Glutamatergic neuron (in vitro differentiated cells): ENCODE results near the gene OSBPL6. TPM values are rescaled to one million over a fixed set of nuclear protein-coding genes. Genes with fewer than 3 reads are reported as not detected.
"Not testable (repeated sequence)": the region's sequence is repeated elsewhere in the genome, so short reads cannot be mapped to it uniquely, and the experiment has no call there.

Experiments used
- DNase-seq: peaks from one replicate; pipeline ENCODE4 v3.0.0; 2022
- H3K27ac Mint-ChIP-seq: one replicate; pipeline ENCODE4 v1.8.0; 2020; ENCODE audit warnings: mild to moderate bottlenecking, mixed read lengths, inconsistent platforms; ENCODE audit not compliant: unreplicated experiment
- H3K27me3 Mint-ChIP-seq: one replicate; pipeline ENCODE4 v1.8.0; 2020; ENCODE audit warnings: mild to moderate bottlenecking, moderate library complexity, mixed read lengths, inconsistent platforms; ENCODE audit not compliant: unreplicated experiment
- H3K36me3 Mint-ChIP-seq: one replicate; pipeline ENCODE4 v1.8.0; 2020; ENCODE audit warnings: mild to moderate bottlenecking, mixed read lengths, inconsistent platforms; ENCODE audit not compliant: unreplicated experiment
- H3K4me1 Mint-ChIP-seq: one replicate; pipeline ENCODE4 v1.8.0; 2020; ENCODE audit warnings: mild to moderate bottlenecking, low read depth, mixed read lengths, inconsistent platforms; ENCODE audit not compliant: unreplicated experiment
- H3K4me3 Mint-ChIP-seq: one replicate; pipeline ENCODE4 v1.8.0; 2020; ENCODE audit warnings: mild to moderate bottlenecking, mixed read lengths, inconsistent platforms; ENCODE audit not compliant: unreplicated experiment
- H3K9me3 Mint-ChIP-seq: one replicate; pipeline ENCODE4 v1.8.0; 2020; ENCODE audit warnings: mild to moderate bottlenecking, moderate library complexity, mixed read lengths, inconsistent platforms; ENCODE audit not compliant: unreplicated experiment
- CTCF ChIP-seq: fragments of 200-600 bp; sonication (generic); IDR thresholded peaks from one replicate; pipeline ENCODE4 v1.5.0; 2021; ENCODE audit not compliant: partially characterized antibody, unreplicated experiment
- total RNA-seq: library from RNA; stranded (reverse); fragmentation: NEBNext Ultra II Directional; extraction: Animal tissue kit (Norgen Biotek cat#: 25700); gene quantifications from one replicate; pipeline ENCODE4 v1.2.1, GENCODE V29; 2021; ENCODE audit not compliant: unreplicated experiment

Gene OSBPL6
- total RNA-seq, 1 donor from 2014 or later: 14.4 TPM

GRCh38 chr2:178163911-178164310 is 30.4 kb upstream of the OSBPL6 start:
- H3K27me3 Mint-ChIP-seq: no peaks in the 10 kb centered on the region
- TF ChIP-seq CTCF: no peak
- no peak overlapping the region for H3K27ac Mint-ChIP-seq
- H3K9me3 Mint-ChIP-seq: no peaks in the 10 kb centered on the region
- no peaks in the 10 kb centered on the region for H3K4me1 Mint-ChIP-seq
- H3K4me3 Mint-ChIP-seq: no peak overlapping the region
- no peaks in the 10 kb centered on the region for H3K36me3 Mint-ChIP-seq
- no peak for DNase-seq

DNA sequence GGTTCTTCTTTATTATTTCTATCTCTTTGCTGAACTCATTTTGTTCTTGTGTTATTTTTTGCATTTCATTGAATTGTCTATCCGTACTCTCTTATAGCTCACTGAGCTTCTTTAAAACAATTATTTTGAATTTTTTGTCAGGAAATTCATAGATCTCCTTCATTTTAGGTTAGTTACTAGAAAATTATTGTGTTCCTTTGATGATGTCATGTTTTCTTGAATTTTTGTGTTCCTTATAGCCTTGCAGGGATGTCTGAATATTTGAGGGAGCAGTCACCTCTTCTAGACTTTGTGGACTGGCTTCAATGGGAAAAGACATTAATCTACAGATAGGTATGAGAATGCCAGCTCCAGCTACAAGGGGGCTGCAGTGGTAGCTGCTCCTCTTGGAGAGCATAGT is 20.7 kb upstream of the OSBPL6 start:
- TF ChIP-seq CTCF: no peak
- Mint-ChIP-seq H3K4me1 (no peaks in the 10 kb centered on the region), H3K9me3 (peaks cover 2% of the 10 kb centered on the region), H3K4me3 (no peak overlapping the region), H3K27ac (no peak overlapping the region), H3K36me3 (no peaks in the 10 kb centered on the region), H3K27me3 (no peaks in the 10 kb centered on the region)
- DNase-seq: no peak

DNA sequence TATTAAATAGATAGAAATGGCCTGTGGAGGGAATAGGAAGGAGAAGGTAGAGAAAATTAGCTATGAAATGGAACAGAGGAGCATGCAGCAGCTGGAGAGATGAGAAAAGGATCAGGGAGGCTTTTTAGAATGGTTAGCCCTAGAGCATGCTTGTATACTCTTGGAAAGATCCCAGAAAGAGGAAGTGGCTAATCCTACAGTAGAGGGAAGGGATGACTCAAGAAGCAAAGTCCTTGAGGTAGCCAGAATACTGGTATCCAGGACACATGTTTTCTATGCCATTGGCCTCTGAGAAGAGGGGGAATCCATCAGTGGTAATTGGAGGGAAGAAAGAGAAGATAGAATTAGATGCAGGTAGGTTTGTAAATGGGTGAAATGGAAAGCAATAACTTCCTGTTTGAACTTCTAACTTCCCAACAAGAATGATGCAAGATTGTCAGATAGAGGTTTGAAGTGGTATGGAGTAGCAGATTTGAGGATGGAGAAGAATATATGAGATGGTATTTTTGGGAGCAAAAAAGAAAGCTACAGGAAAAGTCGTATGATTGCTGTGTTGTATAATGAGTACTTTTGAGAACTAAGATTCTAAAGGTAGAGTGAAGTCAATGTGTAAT is 17.1 kb upstream of the OSBPL6 start:
- Mint-ChIP-seq H3K4me3 (no peak overlapping the region), H3K4me1 (no peaks in the 10 kb centered on the region), H3K9me3 (peaks cover 2% of the 10 kb centered on the region), H3K27me3 (no peaks in the 10 kb centered on the region), H3K36me3 (no peaks in the 10 kb centered on the region), H3K27ac (no peak overlapping the region)
- no peak for DNase-seq
- TF ChIP-seq CTCF: no peak

GRCh38 chr2:178180648-178181047 is 13.7 kb upstream of the OSBPL6 start:
- H3K4me1 Mint-ChIP-seq, H3K27ac Mint-ChIP-seq, H3K4me3 Mint-ChIP-seq, DNase-seq, H3K9me3 Mint-ChIP-seq, H3K36me3 Mint-ChIP-seq, H3K27me3 Mint-ChIP-seq: not testable (repeated sequence)

DNA sequence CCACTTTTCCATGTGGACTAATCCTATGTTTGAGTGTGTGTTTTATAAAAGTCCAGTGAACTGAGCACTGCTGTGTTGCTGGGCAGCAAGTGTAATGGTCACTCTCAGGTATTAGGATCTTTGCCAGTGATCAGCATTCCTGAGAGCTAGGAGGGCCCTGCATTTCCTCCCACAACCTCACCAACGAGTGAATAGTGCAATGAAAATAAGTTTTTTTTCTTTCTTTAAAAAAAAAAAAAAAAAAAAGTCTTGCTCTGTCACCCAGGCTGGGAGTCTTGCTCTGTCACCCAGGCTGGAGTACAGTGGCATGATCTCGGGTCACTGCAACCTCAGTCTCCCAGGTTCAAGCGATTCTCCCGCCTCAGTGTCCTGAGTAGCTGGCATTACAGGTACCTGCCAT is 6.5 kb upstream of the OSBPL6 start:
- H3K9me3 Mint-ChIP-seq: no peaks in the 10 kb centered on the region
- no peaks in the 10 kb centered on the region for H3K36me3 Mint-ChIP-seq
- H3K27me3 Mint-ChIP-seq: no peaks in the 10 kb centered on the region
- DNase-seq: no peak
- TF ChIP-seq CTCF: no peak
- no peak overlapping the region for H3K4me3 Mint-ChIP-seq
- H3K4me1 Mint-ChIP-seq: no peaks in the 10 kb centered on the region
- H3K27ac Mint-ChIP-seq: no peak overlapping the region

- Mint-ChIP-seq H3K9me3 (peaks cover 3% of the 10 kb centered on the region), H3K4me3 (no peak overlapping the region), H3K36me3 (no peaks in the 10 kb centered on the region), H3K4me1 (no peaks in the 10 kb centered on the region), H3K27me3 (peaks cover 5% of the 10 kb centered on the region), H3K27ac (no peak overlapping the region)
- TF ChIP-seq CTCF: no peak
- no peak for DNase-seq
Measured at GRCh38 chr2:178188466-178188865, 5.8 kb upstream of the OSBPL6 start.
